ENCODE results near the gene EXOC3L1.

The EXOC3L1 gene

GRCh38 chr16:67179421-67180080 is 10.4 kb downstream of the EXOC3L1 start:
- no peak for DNase-seq (ENCODE audit: low read depth)

- no peak for DNase-seq (ENCODE audit: low read depth)
These were observed 11.9 kb downstream of the EXOC3L1 start for GRCh38 chr16:67177743-67178699.

- no peak for DNase-seq (ENCODE audit: low read depth)
These were observed 13.3 kb downstream of the EXOC3L1 start for GRCh38 chr16:67176662-67177061.

- DNase-seq (ENCODE audit: low read depth), result no peak
These were observed 15.2 kb downstream of the EXOC3L1 start for GRCh38 chr16:67174706-67175231.

- DNase-seq (ENCODE audit: low read depth), result no peak
These were observed 15.9 kb downstream of the EXOC3L1 start for GRCh38 chr16:67173808-67174705.

- DNase-seq (ENCODE audit: low read depth), result no peak
These were observed 16.6 kb downstream of the EXOC3L1 start for GRCh38 chr16:67173323-67173722.

GRCh38 chr16:67170949-67171649 is 18.8 kb downstream of the EXOC3L1 start:
- no peak for DNase-seq (ENCODE audit: low read depth)

GRCh38 chr16:67170168-67170948 is 19.6 kb downstream of the EXOC3L1 start, which contains the start of gene NOL3:
NOL3 (plus strand) TSS chr16:67170538.
- DNase-seq (ENCODE audit: low read depth), result no peak

GRCh38 chr16:67169642-67170167 is 20.2 kb downstream of the EXOC3L1 start:
- DNase-seq (ENCODE audit: low read depth), result no peak

GRCh38 chr16:67169011-67169451 is 20.9 kb downstream of the EXOC3L1 start:
- no peak for DNase-seq (ENCODE audit: low read depth)

- DNase-seq (ENCODE audit: low read depth), result no peak
These were observed 22.3 kb downstream of the EXOC3L1 start for GRCh38 chr16:67167588-67167987.

- DNase-seq (ENCODE audit: low read depth), result no peak
These were observed 23.3 kb downstream of the EXOC3L1 start for GRCh38 chr16:67166598-67167168.

GRCh38 chr16:67166110-67166547 is 23.8 kb downstream of the EXOC3L1 start:
- DNase-seq (ENCODE audit: low read depth), result no peak

- DNase-seq (ENCODE audit: low read depth), result no peak
These were observed 24.5 kb downstream of the EXOC3L1 start for GRCh38 chr16:67165121-67166078.

GRCh38 chr16:67164599-67165061 is 25.3 kb downstream of the EXOC3L1 start, which contains the start of gene HSF4:
HSF4 (plus strand) TSS chr16:67164745; CDS start chr16:67164812, 67 bp downstream.
- DNase-seq (ENCODE audit: low read depth), result no peak

GRCh38 chr16:67163999-67164558 is 25.9 kb downstream of the EXOC3L1 start:
- DNase-seq (ENCODE audit: low read depth), result no peak

- DNase-seq (ENCODE audit: low read depth), result no peak
These were observed 26.6 kb downstream of the EXOC3L1 start for GRCh38 chr16:67163164-67163998.

All from activated T-cell treated with anti-CD3 and anti-CD28 coated beads for 48 hours (primary cell).